GM20000 (cell line): ENCODE measurements around the gene DAP.

ENCODE experiments used
- DNase-seq: peaks from one replicate; pipeline ENCODE4 v3.0.0; 2012; ENCODE audit warnings: low spot score
- TF ChIP-seq, protein P1 (sequence below): IDR thresholded peaks from 2 replicates; pipeline ENCODE4 v1.5.1; 2012; ENCODE audit warnings: mild to moderate bottlenecking, control low read depth; ENCODE audit errors: extremely low read depth, missing control alignments

The DAP gene

DNA sequence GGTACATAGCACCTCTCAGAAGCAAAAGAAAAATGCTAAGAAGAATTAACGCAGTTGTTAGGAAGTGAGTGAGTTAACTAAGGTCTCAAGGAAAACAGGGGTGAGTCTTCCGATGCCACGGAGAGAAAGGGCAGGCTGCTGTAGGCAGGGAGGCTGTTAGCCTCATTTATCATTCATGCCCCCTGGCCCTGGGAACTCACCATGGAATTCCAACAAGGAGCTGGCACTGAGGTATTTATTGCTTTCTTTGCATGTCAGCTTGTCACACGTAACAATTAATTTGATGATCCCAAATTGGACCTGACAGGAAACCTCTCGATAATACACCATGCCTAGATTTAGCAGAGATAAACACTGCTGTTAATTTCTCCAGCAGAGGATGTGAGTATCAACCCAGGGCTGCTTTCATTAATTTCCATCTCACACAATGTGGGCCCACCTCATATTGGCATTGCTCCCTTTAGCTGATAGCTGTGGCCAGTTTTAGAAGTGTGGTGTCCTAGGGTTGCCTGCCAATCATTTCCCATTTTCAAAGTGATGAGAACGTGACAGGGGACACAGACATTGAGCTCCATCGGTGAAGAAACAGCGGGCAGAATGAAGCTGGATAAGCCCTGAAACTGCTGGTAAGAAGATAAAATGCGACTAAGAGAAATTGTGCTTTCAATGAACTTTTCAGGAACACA, 45.3 kb downstream of the DAP start:
- TF ChIP-seq, protein P1, sequence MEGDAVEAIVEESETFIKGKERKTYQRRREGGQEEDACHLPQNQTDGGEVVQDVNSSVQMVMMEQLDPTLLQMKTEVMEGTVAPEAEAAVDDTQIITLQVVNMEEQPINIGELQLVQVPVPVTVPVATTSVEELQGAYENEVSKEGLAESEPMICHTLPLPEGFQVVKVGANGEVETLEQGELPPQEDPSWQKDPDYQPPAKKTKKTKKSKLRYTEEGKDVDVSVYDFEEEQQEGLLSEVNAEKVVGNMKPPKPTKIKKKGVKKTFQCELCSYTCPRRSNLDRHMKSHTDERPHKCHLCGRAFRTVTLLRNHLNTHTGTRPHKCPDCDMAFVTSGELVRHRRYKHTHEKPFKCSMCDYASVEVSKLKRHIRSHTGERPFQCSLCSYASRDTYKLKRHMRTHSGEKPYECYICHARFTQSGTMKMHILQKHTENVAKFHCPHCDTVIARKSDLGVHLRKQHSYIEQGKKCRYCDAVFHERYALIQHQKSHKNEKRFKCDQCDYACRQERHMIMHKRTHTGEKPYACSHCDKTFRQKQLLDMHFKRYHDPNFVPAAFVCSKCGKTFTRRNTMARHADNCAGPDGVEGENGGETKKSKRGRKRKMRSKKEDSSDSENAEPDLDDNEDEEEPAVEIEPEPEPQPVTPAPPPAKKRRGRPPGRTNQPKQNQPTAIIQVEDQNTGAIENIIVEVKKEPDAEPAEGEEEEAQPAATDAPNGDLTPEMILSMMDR, result no peak
- no peak for DNase-seq

DNA sequence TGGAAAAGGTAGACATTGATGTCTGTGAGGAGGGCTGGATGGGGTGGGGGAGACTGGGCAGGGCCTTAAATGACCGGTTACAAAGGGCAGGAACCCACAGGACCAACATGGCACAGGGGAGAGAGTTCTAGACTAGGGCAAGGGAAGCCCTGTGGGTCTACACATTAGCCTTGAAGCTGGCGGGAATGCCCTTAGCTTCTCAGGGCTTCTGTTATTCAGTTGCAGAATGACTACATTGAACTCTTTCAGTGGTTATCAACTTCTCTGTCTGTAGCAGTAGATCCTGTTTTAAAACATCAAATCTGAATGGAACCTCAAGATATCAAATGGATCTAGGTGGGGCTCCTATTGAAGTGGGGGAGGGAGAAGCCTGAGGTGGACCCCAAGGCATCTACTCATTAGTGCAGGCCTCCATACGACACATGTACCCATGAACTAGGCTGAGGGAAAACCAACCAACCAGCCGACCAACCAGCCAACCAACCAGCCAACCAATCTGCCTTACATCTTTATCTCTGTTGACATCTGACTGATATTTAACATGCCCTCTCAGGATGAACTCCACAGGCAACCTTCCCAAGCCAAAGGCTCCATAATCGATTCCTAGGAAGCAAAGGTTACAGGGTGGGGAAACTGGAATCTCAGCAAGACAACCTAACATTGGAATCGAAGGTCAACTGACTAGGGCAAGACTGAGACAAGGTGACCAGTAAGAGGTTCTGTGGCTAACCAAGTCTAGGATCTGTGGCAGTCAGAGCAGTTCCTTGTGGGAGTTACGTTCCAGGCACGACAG, 48.3 kb downstream of the DAP start:
- DNase-seq, result peak; percentile 43
- TF ChIP-seq, protein P1, result no peak

DNA sequence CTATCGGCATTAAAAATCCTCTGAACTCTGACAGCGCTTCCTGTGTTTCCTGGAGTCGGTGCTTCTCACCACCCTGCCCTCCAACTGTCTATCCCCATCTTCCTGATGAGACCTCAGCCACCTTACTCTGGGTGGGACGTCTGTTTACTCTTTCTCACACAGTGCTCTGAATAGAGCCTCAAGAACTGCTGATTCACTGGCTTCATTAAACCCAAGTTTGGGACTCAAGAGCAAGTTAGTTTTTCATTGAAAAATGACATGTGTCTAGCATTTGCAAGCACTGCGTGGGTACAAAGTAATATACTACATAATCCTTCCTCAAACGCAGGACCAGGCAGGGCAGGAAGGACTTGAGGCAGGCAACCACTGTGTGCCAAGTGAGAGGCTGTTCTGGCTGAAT, 49.5 kb downstream of the DAP start:
- TF ChIP-seq, protein P1, result no peak
- no peak for DNase-seq

DNA sequence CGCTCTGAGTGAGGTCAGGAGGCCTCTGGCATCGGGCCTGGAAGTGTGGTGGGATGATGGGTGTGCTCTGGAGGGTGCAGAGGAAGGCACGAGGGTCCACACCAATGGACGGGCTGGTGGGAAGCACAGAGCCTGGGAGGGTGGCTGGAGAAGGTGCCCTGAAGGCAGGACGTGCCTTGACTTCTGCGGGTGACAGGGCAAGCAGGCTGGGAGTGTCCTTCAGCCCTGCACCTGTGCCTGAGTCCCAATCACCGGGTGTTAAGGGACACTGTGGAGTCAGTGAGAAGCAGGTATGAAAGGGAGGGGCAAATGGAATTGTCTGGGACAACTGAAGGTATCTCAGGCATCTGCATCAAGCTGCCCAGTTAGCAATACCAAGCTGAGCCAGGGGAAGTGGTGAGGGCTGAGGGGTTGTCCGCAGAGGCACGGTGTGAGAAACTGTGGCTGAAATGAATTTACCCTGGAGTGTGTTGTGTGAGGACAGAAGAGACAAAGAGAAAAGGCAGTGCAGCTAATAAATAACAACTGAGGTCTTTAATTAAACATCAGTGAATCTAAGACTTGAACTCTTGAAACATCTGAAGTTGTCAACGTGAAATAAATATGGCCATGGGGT, 50.4 kb downstream of the DAP start:
- no peak for DNase-seq
- TF ChIP-seq, protein P1, result no peak

DNA sequence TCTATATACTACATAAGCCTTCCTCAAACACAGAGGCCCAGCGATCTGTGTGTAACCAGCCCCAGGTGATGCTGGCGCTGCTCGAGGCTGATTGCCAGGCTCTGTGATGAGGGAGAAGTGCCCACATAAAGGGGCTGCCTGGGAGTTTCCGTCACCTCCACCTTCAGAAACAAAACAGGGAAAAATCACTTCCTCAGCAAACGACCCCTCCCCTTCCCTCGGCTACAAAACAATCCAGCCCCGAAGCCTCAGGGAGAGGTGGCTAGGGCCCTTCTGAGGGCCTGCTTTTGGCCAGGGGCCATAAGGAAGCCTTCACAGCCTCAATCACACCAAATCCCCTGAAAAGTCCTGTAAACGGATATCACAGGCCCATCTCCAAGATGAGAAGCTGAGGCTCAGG, 51.1 kb downstream of the DAP start:
- TF ChIP-seq, protein P1, result no peak
- no peak for DNase-seq

DNA sequence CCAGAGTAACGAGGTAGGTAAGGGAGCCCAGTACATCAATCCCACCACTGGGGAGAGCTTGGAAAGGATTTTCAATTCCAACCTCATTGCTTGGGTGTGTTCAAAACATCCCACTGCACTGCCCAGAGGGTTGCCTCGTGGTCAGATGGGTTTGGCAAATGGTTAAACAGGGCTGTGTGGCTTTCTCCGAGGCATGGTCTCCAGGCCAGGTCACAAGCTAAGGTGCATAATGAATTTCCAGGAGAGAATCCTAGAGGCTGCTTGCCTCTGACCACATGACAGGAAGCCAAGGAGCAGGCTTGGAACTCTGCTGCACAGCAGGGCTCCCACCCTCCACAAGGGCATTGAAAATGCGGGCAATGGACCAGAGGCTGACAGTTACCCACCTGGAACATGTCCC, 51.6 kb downstream of the DAP start:
- TF ChIP-seq, protein P1, result no peak
- no peak for DNase-seq

DNA sequence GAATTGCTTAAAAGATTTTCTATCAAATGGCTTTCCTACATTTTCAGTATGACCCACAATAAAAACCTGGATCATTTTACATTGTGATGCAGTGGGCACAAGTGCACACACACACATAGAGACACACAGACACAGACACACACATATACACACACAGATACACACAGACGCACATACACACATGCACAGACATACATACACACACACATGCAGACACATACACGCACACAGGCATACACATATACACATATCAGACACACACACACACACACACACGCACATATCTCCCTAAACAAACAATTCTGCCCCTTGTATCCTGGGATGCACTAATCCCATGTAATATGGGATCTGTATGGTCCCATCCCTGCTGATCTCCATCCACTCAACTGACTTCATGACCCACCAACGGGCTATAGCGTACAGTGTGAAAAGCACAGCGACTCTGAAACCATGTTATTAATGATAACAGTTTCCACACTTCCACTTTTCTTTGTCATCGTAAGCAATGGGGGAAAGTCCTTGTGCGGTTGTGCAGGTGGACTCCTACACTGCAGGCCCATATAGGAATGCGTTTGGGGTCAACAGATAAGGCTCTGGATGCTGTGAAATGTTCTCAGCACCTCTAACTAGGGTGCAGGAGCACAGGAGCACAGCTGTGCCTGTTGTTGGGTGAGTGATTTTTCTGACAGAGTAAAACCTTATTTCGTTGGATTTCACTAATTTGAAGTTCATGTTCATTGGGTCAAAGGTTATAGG, 52.7 kb downstream of the DAP start:
- no peak for DNase-seq
- TF ChIP-seq, protein P1, result no peak
